ENCODE measurements around the gene PTPRH.

GRCh38 chr19:55198651-55199050, 10.7 kb downstream of the PTPRH start:
- TF ChIP-seq EP300 (IDR thresholded peaks at IDR 0.05) (no peak), POLR2A (IDR thresholded peaks at IDR 0.05) (no peak), POLR2AphosphoS5 (IDR thresholded peaks at IDR 0.05) (no peak), CTCF (IDR thresholded peaks at IDR 0.05) (no peak)

Data from gastroesophageal sphincter (tissue), 3 donors.